GM23338 (cell line): ENCODE measurements around the gene FAM118B. TPM values are rescaled to one million over a fixed set of nuclear protein-coding genes. Genes with fewer than 3 reads are reported as not detected.

ENCODE experiments used
- ATAC-seq: fragments of 200-7000 bp; cut with Tn5 transposase; 3 replicates; pipeline ENCODE4 v1.9.1; 2020
- DNase-seq: peaks from one replicate; pipeline ENCODE4 v3.0.0-alpha.2; 2015; ENCODE audit warnings: low spot score
- H2AFZ ChIP-seq: fragments of 200-600 bp; sonication (generic); 2 replicates; pipeline ENCODE4 v1.8.0; 2016; ENCODE audit warnings: antibody characterized with exemption, mild to moderate bottlenecking, moderate library complexity
- H3F3A ChIP-seq: fragments of 200-600 bp; sonication (generic); replicated peaks from 2 replicates; pipeline ENCODE4 v1.8.0; 2017; ENCODE audit warnings: antibody characterized with exemption, mixed run types, low read depth
- H3K27ac ChIP-seq: fragments of 200-600 bp; sonication (generic); 2 replicates; pipeline ENCODE4 v1.6.1; 2016; ENCODE audit warnings: low read depth
- H3K27me3 ChIP-seq: fragments of 200-600 bp; sonication (generic); 2 replicates; pipeline ENCODE4 v1.8.0; 2016; ENCODE audit warnings: mild to moderate bottlenecking, mixed run types, moderate library complexity; ENCODE audit not compliant: insufficient read depth
- H3K36me3 ChIP-seq: fragments of 200-600 bp; sonication (generic); 2 replicates; pipeline ENCODE4 v1.8.0; 2016; ENCODE audit warnings: mild to moderate bottlenecking; ENCODE audit not compliant: insufficient read depth
- H3K4me1 ChIP-seq: fragments of 200-600 bp; sonication (generic); 2 replicates; pipeline ENCODE4 v1.8.0; 2016; ENCODE audit warnings: mild to moderate bottlenecking, moderate library complexity; ENCODE audit not compliant: insufficient read depth
- H3K4me2 ChIP-seq: fragments of 200-600 bp; sonication (generic); 2 replicates; pipeline ENCODE4 v1.7.1; 2017; ENCODE audit warnings: mixed run types
- H3K4me3 ChIP-seq: fragments of 200-600 bp; sonication (generic); 2 replicates; pipeline ENCODE4 v1.6.1; 2016; ENCODE audit warnings: mixed run types
- H3K79me2 ChIP-seq: fragments of 200-600 bp; sonication (generic); replicated peaks from 2 replicates; pipeline ENCODE4 v1.8.0; 2017; ENCODE audit warnings: mild to moderate bottlenecking; ENCODE audit not compliant: insufficient read depth
- H3K9me2 ChIP-seq: fragments of 200-600 bp; sonication (generic); 2 replicates; pipeline ENCODE4 v1.8.0; 2017; ENCODE audit not compliant: insufficient read depth
- H4K20me1 ChIP-seq: fragments of 200-600 bp; sonication (generic); replicated peaks from 2 replicates; pipeline ENCODE4 v1.8.0; 2017; ENCODE audit warnings: mild to moderate bottlenecking; ENCODE audit not compliant: insufficient read depth
- H3K27ac Mint-ChIP-seq: 2 replicates; pipeline ENCODE4 v1.8.0; 2020; ENCODE audit warnings: inconsistent platforms, mild to moderate bottlenecking, moderate library complexity, mixed read lengths
- H3K27me3 Mint-ChIP-seq: 3 replicates; pipeline ENCODE4 v1.8.0; 2022; ENCODE audit warnings: low read depth, mild to moderate bottlenecking, moderate library complexity, mixed read lengths, inconsistent platforms; ENCODE audit not compliant: insufficient read depth, poor library complexity
- H3K36me3 Mint-ChIP-seq: 3 replicates; pipeline ENCODE4 v1.8.0; 2021; ENCODE audit warnings: low read depth, mild to moderate bottlenecking, inconsistent platforms, moderate library complexity, mixed read lengths
- H3K4me1 Mint-ChIP-seq: 3 replicates; pipeline ENCODE4 v1.8.0; 2020; ENCODE audit warnings: mild to moderate bottlenecking, inconsistent platforms, mixed read lengths
- H3K4me3 Mint-ChIP-seq: 3 replicates; pipeline ENCODE4 v1.8.0; 2021; ENCODE audit warnings: moderate library complexity, mild to moderate bottlenecking, inconsistent platforms, mixed read lengths
- H3K9me3 Mint-ChIP-seq: 3 replicates; pipeline ENCODE4 v1.8.0; 2020; ENCODE audit warnings: moderate library complexity, mild to moderate bottlenecking, inconsistent platforms, mixed read lengths
- CREB1 ChIP-seq: fragments of 250-450 bp; sonication (Bioruptor Pico); IDR thresholded peaks from 2 replicates; pipeline ENCODE4 v1.5.0; 2020; ENCODE audit warnings: low read depth, mild to moderate bottlenecking, moderate library complexity
- EZH2 ChIP-seq: fragments of 200-600 bp; sonication (generic); IDR thresholded peaks from one replicate; pipeline ENCODE4 v1.8.0; 2017; ENCODE audit warnings: antibody characterized with exemption, mild to moderate bottlenecking, low read depth; ENCODE audit not compliant: unreplicated experiment
- EZH2phosphoT487 ChIP-seq: fragments of 200-600 bp; sonication (generic); IDR thresholded peaks from one replicate; pipeline ENCODE4 v1.8.1; 2018; ENCODE audit warnings: antibody characterized with exemption; ENCODE audit not compliant: unreplicated experiment
- JUNB ChIP-seq: IDR thresholded peaks from one replicate; pipeline ENCODE4 v1.6.1; 2016; ENCODE audit warnings: antibody characterized with exemption; ENCODE audit not compliant: unreplicated experiment
- NANOG ChIP-seq: IDR thresholded peaks from 2 replicates; pipeline ENCODE4 v1.6.1; 2016; ENCODE audit warnings: antibody characterized with exemption, borderline replicate concordance
- POLR2AphosphoS5 ChIP-seq: IDR thresholded peaks from 2 replicates; pipeline ENCODE4 v1.6.1; 2016; ENCODE audit warnings: antibody characterized with exemption, low read depth
- REST ChIP-seq: IDR thresholded peaks from one replicate; pipeline ENCODE4 v1.6.1; 2018; ENCODE audit warnings: antibody characterized with exemption; ENCODE audit not compliant: unreplicated experiment
- ZNF114 ChIP-seq: fragments of 250-450 bp; sonication (Bioruptor Pico); IDR thresholded peaks from 2 replicates; pipeline ENCODE4 v1.5.0; 2020; ENCODE audit warnings: mild to moderate bottlenecking, moderate library complexity
- ZNF331 ChIP-seq: fragments of 250-450 bp; sonication (Bioruptor Pico); IDR thresholded peaks from 2 replicates; pipeline ENCODE4 v1.5.0; 2020; ENCODE audit warnings: low read depth, mild to moderate bottlenecking, moderate library complexity
- polyA plus RNA-seq: library from polyadenylated mRNA; unstranded; fragments of >200 nt; fragmentation: Nextera tagmentation; extraction: Ambion mirVana; gene quantifications from 2 replicates; pipeline ENCODE4 v1.2.1, GENCODE V29; 2016
- total RNA-seq: library from RNA; depleted of rRNA; stranded (reverse); fragments of >200 nt; shearing (Covaris generic); gene quantifications from 2 replicates; pipeline ENCODE4 v1.2.3, GENCODE V29; 2014
- TF ChIP-seq, protein P1 (sequence below): IDR thresholded peaks from 2 replicates; pipeline ENCODE4 v1.6.1; 2016; ENCODE audit warnings: antibody characterized with exemption
- TF ChIP-seq, protein P2 (sequence below), 2 experiments: fragments of 200-600 bp in 1 of 2; sonication (generic) in 1 of 2; conservative IDR thresholded peaks; 2 replicates each; pipeline versions ENCODE4 v1.5.1 to v1.6.1; 2016 to 2017; ENCODE audit warnings: antibody characterized with exemption in 2 of 2, low read depth in 2 of 2, mild to moderate bottlenecking in 2 of 2, moderate library complexity in 1 of 2

Gene FAM118B
- total and polyA plus RNA-seq, 2 experiments from 2014 or later, result 33.7 to 43.4 TPM

DNA sequence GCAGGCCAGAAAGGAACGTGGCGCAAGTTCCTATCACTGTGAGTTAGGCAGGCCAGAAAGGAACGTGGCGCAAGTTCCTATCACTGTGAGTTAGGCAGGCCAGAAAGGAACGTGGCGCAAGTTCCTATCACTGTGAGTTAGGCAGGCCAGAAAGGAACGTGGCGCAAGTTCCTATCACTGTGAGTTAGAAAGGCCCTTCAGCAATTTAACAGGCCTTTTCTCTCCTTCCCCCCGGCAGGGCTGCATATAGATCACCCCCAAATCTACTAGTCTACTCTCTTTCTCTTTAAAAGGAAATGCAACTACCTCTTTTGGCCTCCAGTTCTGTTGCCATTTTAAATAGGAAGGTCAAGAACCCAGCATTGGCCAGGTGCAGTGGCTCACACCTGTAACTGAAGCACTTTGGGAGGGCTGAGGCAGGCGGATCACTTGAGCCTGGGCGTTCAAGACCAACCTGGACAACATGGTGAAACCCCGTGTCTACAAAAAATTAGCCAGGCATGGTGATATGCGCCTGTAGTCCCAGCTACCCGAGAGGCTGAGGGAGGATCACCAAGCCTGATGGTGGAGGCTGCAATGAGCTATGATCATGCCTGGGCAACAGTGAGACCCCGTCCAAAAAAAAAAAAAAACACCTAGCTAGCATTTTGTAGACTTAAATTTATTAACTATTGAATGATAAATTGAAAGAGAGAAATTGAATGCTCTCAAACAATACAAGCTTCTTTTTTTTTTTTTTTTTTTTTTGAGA, 14.9 kb downstream of the FAM118B start:
- Histone ChIP-seq H3K4me2 (no peak overlapping the region), H2AFZ (no peak overlapping the region), H3K9me2 (no peaks in the 10 kb centered on the region), H3K36me3 (0 out of 2 replicates have a peak, but pooled peaks cover 3% of the 10 kb centered on the region), H3K27me3 (no peaks in the 10 kb centered on the region), H3F3A (no peaks in the 10 kb centered on the region), H3K4me1 (no peaks in the 10 kb centered on the region), H3K27ac (no peak overlapping the region), H3K4me3 (no peak overlapping the region), H4K20me1 (peaks cover 6% of the 10 kb centered on the region; the same call in 1 of the 2 replicates), H3K79me2 (peaks cover 89% of the 10 kb centered on the region)
- Mint-ChIP-seq H3K4me1 (no peaks in the 10 kb centered on the region), H3K27me3 (peaks cover 12% of the 10 kb centered on the region), H3K4me3 (no peak overlapping the region), H3K9me3 (peaks cover 22% of the 10 kb centered on the region), H3K27ac (no peak overlapping the region), H3K36me3 (peaks cover 29% of the 10 kb centered on the region)
- ATAC-seq, result no peak
- TF ChIP-seq EZH2, result no peak
- no peak for TF ChIP-seq POLR2AphosphoS5
- TF ChIP-seq ZNF114 (CRISPR knock-in tag), result no peak
- TF ChIP-seq, protein P1, sequence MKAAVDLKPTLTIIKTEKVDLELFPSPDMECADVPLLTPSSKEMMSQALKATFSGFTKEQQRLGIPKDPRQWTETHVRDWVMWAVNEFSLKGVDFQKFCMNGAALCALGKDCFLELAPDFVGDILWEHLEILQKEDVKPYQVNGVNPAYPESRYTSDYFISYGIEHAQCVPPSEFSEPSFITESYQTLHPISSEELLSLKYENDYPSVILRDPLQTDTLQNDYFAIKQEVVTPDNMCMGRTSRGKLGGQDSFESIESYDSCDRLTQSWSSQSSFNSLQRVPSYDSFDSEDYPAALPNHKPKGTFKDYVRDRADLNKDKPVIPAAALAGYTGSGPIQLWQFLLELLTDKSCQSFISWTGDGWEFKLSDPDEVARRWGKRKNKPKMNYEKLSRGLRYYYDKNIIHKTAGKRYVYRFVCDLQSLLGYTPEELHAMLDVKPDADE, result no peak
- TF ChIP-seq NANOG, result no peak
- TF ChIP-seq REST, result no peak
- TF ChIP-seq JUNB, result no peak
- DNase-seq, result no peak

DNA sequence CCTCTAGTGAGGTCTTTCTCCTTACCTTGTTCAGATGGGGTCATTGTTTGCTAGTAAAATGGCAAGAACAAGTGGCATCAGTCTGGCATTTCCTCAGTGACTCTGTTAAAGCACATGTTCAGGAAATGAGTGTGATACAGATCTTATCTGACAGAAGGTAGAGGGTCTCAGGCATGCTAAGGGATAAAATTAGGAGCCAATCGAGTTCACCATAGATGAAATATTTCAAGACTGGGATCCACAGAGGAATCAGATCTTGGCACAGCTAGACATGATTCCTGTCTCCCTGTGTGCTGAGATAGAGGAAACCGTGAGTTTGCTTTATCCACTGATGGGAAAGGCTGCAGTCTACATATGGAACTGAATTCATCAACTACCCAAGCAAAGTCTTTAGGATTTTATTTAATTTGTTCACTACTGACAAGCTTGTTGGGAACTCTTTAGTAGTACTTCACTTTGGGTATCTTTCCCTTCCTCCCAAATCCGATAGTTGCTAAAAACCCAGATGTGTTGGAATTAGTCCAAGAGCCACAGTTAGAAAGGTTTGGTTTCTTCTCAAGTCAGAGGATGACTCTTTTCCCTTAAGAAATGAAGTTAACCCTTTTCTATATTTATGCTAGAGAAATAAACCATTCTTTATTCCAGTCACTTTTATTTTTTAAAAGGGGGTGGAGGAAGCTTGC, 18.4 kb downstream of the FAM118B start:
- Histone ChIP-seq H3K4me2 (no peak overlapping the region), H3K4me1 (no peaks in the 10 kb centered on the region), H3K27ac (no peak overlapping the region), H2AFZ (no peak overlapping the region), H4K20me1 (peaks cover 4% of the 10 kb centered on the region), H3K27me3 (no peaks in the 10 kb centered on the region), H3K79me2 (peaks cover 77% of the 10 kb centered on the region), H3K9me2 (no peaks in the 10 kb centered on the region), H3F3A (no peaks in the 10 kb centered on the region), H3K36me3 (no peaks in the 10 kb centered on the region), H3K4me3 (no peak overlapping the region)
- no peak overlapping the region for H3K4me3 Mint-ChIP-seq
- H3K27me3 Mint-ChIP-seq, result peaks cover 12% of the 10 kb centered on the region
- peaks cover 18% of the 10 kb centered on the region for H3K36me3 Mint-ChIP-seq
- peaks cover 14% of the 10 kb centered on the region for H3K9me3 Mint-ChIP-seq
- TF ChIP-seq CREB1 (CRISPR knock-in tag) (no peak), POLR2AphosphoS5 (no peak), ZNF114 (CRISPR knock-in tag) (no peak), ZNF331 (no peak), EZH2phosphoT487 (no peak), REST (no peak), JUNB (no peak)
- TF ChIP-seq, protein P2, sequence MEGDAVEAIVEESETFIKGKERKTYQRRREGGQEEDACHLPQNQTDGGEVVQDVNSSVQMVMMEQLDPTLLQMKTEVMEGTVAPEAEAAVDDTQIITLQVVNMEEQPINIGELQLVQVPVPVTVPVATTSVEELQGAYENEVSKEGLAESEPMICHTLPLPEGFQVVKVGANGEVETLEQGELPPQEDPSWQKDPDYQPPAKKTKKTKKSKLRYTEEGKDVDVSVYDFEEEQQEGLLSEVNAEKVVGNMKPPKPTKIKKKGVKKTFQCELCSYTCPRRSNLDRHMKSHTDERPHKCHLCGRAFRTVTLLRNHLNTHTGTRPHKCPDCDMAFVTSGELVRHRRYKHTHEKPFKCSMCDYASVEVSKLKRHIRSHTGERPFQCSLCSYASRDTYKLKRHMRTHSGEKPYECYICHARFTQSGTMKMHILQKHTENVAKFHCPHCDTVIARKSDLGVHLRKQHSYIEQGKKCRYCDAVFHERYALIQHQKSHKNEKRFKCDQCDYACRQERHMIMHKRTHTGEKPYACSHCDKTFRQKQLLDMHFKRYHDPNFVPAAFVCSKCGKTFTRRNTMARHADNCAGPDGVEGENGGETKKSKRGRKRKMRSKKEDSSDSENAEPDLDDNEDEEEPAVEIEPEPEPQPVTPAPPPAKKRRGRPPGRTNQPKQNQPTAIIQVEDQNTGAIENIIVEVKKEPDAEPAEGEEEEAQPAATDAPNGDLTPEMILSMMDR (conservative IDR thresholded peaks at IDR 0.05; ENCODE audit: low read depth in 2 of 2), result no peak
- no peaks in the 10 kb centered on the region for H3K4me1 Mint-ChIP-seq
- DNase-seq (no peak), ATAC-seq (no peak)
- no peak overlapping the region for H3K27ac Mint-ChIP-seq
